Measurements from ENCODE around the gene IGSF9. TPM values are rescaled to one million over a fixed set of nuclear protein-coding genes. Genes with fewer than 3 reads are reported as not detected.

The IGSF9 gene, protein sequence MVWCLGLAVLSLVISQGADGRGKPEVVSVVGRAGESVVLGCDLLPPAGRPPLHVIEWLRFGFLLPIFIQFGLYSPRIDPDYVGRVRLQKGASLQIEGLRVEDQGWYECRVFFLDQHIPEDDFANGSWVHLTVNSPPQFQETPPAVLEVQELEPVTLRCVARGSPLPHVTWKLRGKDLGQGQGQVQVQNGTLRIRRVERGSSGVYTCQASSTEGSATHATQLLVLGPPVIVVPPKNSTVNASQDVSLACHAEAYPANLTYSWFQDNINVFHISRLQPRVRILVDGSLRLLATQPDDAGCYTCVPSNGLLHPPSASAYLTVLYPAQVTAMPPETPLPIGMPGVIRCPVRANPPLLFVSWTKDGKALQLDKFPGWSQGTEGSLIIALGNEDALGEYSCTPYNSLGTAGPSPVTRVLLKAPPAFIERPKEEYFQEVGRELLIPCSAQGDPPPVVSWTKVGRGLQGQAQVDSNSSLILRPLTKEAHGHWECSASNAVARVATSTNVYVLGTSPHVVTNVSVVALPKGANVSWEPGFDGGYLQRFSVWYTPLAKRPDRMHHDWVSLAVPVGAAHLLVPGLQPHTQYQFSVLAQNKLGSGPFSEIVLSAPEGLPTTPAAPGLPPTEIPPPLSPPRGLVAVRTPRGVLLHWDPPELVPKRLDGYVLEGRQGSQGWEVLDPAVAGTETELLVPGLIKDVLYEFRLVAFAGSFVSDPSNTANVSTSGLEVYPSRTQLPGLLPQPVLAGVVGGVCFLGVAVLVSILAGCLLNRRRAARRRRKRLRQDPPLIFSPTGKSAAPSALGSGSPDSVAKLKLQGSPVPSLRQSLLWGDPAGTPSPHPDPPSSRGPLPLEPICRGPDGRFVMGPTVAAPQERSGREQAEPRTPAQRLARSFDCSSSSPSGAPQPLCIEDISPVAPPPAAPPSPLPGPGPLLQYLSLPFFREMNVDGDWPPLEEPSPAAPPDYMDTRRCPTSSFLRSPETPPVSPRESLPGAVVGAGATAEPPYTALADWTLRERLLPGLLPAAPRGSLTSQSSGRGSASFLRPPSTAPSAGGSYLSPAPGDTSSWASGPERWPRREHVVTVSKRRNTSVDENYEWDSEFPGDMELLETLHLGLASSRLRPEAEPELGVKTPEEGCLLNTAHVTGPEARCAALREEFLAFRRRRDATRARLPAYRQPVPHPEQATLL
- total RNA-seq (2021) (22.9 and 23.4 TPM in 2 replicates), Bru-seq, nascent RNA (percentile 58 among the genes with signal in this experiment), BruChase-seq, experiment 1, labeled RNA remaining after a 2-hour chase (percentile 70 among the genes with signal in this experiment), BruChase-seq, experiment 2, labeled RNA remaining after a 6-hour chase (percentile 73 among the genes with signal in this experiment)
- long read RNA-seq, full-length matches to known transcripts = 4 of 15 reads
- long read RNA-seq, partial matches to known transcripts = 6 of 15 reads
- long read RNA-seq, other reads (novel, unspliced or antisense) = 5 of 15 reads

DNA sequence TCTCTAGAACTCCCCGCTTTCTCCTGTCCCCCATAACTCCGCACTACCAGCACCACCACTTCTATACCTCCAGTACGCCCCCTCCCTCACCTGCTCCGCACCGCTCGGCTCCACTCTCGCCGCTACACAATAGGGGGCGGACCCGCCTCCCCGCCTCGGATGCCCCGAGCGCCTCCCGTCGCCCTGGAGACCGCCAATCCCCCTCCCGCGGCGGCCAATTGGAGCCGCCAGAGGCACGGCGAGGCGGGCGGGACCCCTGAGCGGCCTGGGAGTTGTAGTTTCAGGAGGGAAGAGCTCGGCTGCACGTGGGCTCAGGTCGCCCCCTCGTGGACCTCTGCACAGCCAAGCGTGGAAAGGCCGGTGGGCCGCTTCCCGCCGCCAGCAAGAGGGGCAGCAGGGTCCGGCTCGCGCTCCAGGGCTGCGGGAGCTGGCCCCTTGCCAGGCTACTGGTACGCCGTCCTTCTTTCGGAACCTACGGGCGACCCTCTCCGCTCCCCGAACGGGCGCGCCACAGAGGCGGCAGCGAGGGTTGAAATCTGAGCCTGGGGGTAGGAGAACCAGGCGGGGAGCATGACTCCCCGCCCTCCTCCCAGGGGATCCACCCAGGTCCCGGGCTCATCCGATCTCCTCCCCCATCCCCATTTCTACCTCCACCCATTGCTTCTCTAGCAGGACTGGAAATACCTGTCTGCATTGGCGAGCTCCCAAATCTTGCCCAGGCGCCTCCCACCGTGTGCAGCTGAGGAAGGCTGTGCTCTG lies at the start of gene IGSF9:
Gene IGSF9, minus strand, starts transcription at position 131 of the 759 bp plus-strand sequence. CDS start 2,159 bp downstream, outside the sequence.
- no peaks in the 10 kb centered on the region for H3K9me2 ChIP-seq (ENCODE audit: insufficient read depth)
- peak; percentile 90 to 94 for DNase-seq
- H2AFZ ChIP-seq = peak within 1 kb of the TSS; percentile 79
- peak within 1 kb of the TSS; percentile 91 for H3K4me2 ChIP-seq
- peak within 1 kb of the TSS; percentile 76 for H3K4me3 ChIP-seq
- POLR2A ChIA-PET (ENCODE audit: unreplicated experiment) = interaction anchor here (0.6 to 1.0 kb wide), 5 partner anchors 15 to 92 kb away, joined by 4 to 8 read pairs (median 5); partner anchors contain the start of gene TAGLN2
- H3K4me1 ChIP-seq (replicated peaks; ENCODE audit: insufficient read depth) = peaks cover 40% of the 10 kb centered on the region
- BruUV-seq (replicated peaks) = no TSS peak
- H3K36me3 ChIP-seq (ENCODE audit: low read depth) = no peaks in the 10 kb centered on the region
- peak within 1 kb of the TSS; percentile 53 for H3K27ac ChIP-seq
- intact Hi-C loops (cut with micrococcal nuclease; ENCODE audit: unreplicated experiment) = loop anchor here (1.0 to 5.0 kb wide), 4 partner anchors 14 to 163 kb away; partner anchors contain the start of genes DUSP23 and TAGLN2
- TF ChIP-seq EZH2 (IDR thresholded peaks at IDR 0.05; ENCODE audit: low read depth) = no peak
- TF ChIP-seq, protein P1, sequence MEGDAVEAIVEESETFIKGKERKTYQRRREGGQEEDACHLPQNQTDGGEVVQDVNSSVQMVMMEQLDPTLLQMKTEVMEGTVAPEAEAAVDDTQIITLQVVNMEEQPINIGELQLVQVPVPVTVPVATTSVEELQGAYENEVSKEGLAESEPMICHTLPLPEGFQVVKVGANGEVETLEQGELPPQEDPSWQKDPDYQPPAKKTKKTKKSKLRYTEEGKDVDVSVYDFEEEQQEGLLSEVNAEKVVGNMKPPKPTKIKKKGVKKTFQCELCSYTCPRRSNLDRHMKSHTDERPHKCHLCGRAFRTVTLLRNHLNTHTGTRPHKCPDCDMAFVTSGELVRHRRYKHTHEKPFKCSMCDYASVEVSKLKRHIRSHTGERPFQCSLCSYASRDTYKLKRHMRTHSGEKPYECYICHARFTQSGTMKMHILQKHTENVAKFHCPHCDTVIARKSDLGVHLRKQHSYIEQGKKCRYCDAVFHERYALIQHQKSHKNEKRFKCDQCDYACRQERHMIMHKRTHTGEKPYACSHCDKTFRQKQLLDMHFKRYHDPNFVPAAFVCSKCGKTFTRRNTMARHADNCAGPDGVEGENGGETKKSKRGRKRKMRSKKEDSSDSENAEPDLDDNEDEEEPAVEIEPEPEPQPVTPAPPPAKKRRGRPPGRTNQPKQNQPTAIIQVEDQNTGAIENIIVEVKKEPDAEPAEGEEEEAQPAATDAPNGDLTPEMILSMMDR (conservative IDR thresholded peaks at IDR 0.05) = peak; percentile 61
- H3K27me3 ChIP-seq (ENCODE audit: insufficient read depth, low read depth) = no peaks in the 10 kb centered on the region
- CTCF ChIA-PET = interaction anchor here (0.7 to 1.9 kb wide), 3 partner anchors 14 to 61 kb away, joined by 3 to 20 read pairs (median 4); no protein-coding TSS in a partner anchor
- H3F3A ChIP-seq (ENCODE audit: insufficient read depth, low read depth) = no peaks in the 10 kb centered on the region; the same call in none of the 2 replicates
- no peaks in the 10 kb centered on the region for H4K20me1 ChIP-seq (ENCODE audit: insufficient read depth)
- H3K79me2 ChIP-seq (ENCODE audit: low read depth) = peaks cover 18% of the 10 kb centered on the region; the same call in 1 of the 2 replicates
- H3K9me3 ChIP-seq (ENCODE audit: insufficient read depth, low read depth) = no peaks in the 10 kb centered on the region

DNA sequence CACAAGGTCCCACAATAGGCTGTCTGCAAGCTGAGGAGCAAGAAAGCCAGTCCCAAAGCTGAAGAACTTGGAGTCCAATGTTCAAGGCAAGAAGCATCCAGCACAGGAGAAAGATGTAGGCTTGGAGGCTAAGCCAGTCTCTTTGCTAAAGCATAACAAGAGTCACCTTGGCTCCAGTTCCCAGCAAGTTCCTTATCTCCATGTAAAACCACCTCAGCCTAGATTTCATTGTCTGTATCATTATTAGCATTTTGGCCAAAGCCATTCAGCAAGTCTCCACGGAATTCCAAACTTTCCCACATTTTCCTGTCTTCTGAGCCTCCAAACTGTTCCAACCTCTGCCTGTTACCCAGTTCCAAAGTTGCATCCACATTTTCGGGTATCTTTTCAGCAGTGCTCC lies 49.5 kb upstream of the IGSF9 start:
- DNase-seq = no peak
- Histone ChIP-seq H3K36me3 (ENCODE audit: low read depth) (no peaks in the 10 kb centered on the region), H3K79me2 (ENCODE audit: low read depth) (no peaks in the 10 kb centered on the region), H3K9me2 (ENCODE audit: insufficient read depth) (no peaks in the 10 kb centered on the region), H3K27me3 (ENCODE audit: insufficient read depth, low read depth) (no peaks in the 10 kb centered on the region), H3K9me3 (ENCODE audit: insufficient read depth, low read depth) (no peaks in the 10 kb centered on the region), H3K4me3 (no peak overlapping the region), H2AFZ (no peak overlapping the region), H3K4me2 (no peak overlapping the region), H3K27ac (no peak overlapping the region), H4K20me1 (ENCODE audit: insufficient read depth) (no peaks in the 10 kb centered on the region), H3K4me1 (replicated peaks; ENCODE audit: insufficient read depth) (peaks cover 26% of the 10 kb centered on the region), H3F3A (ENCODE audit: insufficient read depth, low read depth) (peaks cover 19% of the 10 kb centered on the region)
- intact Hi-C loops (cut with micrococcal nuclease; ENCODE audit: unreplicated experiment) = loop anchor here (5.0 kb wide), 1 partner anchor 33 kb away; no protein-coding TSS in a partner anchor
- no TSS peak for BruUV-seq (replicated peaks)
- no peak for TF ChIP-seq EZH2 (IDR thresholded peaks at IDR 0.05; ENCODE audit: low read depth)
- TF ChIP-seq, protein P1 (conservative IDR thresholded peaks at IDR 0.05) = no peak
- POLR2A ChIA-PET (ENCODE audit: unreplicated experiment) = no interaction called here
- CTCF ChIA-PET = no interaction called here

Measured in PC-9 (cell line).